Measurements from ENCODE around the gene CEACAM19.
"Not testable (repeated sequence)": the region's sequence is repeated elsewhere in the genome, so short reads cannot be mapped to it uniquely, and the experiment has no call there.

Gene CEACAM19

DNA sequence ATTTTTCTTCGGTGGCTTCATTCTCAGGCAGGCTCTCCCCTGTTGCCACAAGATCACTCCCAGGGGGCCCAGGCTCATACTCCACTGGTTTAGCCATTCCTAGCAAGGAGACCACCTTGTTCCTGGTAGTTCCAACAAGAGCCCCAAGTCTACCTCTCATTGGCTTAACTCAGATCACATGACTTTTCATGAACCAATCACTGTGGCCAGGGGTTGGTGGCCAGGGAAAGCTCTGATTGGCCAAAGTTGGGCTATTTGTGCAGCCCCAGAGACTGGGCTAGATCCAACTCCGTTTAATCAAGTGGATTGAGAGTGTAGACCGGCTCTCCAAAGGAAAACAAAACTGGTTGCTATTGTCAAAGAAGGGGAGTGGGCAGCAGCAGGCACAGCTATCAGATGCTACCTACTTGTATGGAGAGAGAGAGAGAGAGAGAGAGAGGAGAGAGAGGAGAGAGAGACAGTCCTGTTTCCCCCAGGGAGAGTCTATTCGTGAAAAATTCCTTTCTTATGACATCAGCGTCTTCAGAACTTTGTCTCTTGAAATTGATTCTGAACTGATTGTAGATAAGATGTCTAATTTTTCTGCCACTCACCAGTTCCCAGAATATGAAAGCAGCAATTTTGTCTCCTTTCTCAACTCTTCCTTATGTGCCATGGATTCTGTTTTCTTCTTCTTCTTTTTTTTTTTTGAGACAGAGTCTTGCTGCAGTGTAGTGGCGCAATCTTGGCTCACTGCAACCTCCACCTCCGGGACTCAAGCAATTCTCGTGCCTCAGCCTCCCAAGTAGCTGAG, 5.9 kb downstream of the CEACAM19 start:
- DNase-seq: no peak

DNA sequence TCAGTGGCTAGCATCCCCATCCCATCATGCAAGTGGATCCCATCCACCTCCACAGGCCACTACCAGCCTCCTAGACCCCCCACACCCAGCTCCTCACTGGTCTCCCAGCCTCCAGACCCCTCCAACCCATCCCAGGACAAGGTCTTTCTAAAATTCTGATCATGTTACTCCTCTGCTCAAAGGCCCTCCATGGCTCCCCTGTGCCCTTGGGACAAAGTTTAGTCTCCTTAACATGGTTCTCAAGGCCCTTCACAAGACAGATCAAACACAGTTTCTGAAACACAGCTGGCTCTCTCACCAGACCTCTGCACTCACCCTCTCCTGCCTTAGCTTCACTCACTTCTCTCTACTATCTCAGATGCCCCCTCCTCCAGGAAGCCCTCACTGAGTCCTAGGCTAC, 9.3 kb downstream of the CEACAM19 start:
- DNase-seq: no peak

DNA sequence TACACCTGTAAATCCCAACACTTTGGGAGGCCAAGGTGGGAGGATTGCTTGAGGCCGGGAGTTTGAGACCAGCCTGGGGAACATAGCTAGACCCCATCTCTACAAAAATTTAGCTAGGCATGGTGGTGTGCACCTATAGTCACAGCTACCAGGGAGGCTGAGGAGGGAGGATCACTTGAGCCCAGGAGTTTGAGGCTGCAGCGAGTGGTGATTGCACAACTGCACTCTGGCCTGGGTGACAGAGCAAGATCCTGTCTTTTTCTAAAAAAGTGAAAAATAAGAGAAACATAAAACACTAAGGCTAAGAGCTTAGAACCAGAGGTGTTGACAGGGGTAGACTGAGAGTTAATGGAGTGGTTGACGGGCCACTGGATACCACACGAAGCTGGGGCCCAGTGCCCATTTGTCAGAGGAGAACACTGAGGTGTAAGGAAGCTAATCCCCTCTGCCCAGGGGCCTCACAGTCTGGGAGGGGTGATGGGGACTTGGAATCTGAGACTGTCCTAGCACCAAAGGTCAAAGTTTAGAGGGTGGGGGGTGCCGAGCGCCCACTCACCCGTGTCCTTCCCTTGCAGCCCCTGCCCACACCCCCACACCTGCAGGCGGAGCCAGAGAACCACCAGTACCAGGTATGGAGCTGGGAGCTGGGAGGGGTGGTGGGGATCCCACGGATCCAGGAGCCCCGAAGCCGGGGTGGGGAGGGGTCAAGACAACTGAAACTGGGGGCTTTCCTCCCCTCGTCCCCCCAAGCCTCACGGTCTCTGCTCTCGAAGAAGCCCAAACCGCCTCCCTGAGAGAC, 10.9 kb downstream of the CEACAM19 start:
- no peak for DNase-seq

DNA sequence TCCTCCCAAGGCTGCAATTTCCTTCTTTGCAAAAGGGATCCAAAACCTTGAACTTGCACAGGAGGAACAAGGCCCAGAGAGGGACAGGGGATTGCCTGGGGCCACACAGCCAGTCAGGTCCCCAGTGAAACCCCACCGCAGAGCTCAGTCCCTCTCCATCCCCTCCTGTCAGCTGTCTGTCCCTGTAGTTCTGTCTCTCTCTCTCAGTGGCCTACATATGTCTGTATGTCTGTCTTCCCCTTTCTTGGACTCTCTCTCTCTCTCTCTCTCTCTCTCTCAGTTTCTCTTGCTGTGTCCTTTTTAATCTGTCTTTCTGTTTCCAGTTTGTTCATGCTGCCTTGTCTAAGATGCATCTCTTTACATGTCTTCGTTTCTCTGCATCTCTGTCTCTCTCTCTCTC, 11.5 kb downstream of the CEACAM19 start:
- no peak for DNase-seq

DNA sequence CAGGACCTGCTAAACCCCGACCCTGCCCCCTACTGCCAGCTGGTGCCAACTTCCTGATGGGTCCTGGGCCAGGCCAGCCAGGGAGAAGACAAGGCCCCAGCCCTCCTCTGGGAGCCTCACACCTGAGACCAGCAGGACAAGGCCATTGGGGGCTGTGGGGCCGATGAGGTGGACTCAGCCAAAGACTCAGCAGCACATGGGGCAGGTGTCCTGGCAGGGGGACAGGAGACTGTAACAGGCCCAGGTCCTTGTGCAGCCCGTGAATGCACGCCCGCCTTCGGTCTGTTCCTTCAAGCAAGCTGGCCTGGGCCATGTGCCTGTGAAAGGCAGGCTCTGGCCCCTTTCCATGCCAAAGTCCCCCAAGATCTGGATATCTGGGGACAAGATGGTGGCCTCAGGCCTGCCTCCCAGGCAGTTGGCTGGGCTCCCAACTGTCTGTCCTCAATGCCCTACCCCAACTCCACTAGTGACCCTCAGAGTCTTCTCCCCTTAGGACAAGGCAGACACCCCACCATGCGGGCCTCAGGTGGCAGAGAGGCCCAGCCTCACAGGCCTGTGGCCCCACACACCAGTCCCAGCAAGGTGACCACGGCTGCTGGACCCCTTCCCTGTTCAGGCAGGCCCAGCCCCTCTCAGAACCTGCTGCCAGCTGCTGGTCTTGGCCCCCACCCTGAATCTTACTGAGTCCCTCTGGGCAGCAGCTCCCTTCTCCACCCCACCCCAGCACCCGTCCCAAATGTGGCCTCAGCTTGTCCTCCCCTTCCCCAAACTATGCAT, 12.3 kb downstream of the CEACAM19 start:
- no peak for DNase-seq

DNA sequence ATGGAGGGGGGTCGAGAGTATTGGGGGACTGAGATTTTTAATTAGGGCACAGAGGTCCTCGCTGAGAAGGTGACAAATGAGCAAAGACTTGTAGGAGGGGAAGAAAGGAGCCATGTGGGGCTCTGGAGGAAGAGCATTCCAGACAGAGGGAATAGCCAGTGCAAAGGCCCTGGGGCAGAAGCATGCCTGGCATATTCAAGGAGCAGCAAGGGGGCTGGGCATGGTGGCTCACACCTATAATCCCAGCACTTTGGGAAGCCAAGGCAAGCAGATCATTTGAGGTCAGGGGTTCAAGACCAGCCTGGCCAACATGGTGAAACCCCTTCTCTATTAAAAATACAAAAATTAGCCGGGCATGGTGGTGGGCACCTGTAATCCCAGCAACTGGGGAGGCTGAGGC, 13.1 kb downstream of the CEACAM19 start:
- not testable (repeated sequence) for DNase-seq

DNA sequence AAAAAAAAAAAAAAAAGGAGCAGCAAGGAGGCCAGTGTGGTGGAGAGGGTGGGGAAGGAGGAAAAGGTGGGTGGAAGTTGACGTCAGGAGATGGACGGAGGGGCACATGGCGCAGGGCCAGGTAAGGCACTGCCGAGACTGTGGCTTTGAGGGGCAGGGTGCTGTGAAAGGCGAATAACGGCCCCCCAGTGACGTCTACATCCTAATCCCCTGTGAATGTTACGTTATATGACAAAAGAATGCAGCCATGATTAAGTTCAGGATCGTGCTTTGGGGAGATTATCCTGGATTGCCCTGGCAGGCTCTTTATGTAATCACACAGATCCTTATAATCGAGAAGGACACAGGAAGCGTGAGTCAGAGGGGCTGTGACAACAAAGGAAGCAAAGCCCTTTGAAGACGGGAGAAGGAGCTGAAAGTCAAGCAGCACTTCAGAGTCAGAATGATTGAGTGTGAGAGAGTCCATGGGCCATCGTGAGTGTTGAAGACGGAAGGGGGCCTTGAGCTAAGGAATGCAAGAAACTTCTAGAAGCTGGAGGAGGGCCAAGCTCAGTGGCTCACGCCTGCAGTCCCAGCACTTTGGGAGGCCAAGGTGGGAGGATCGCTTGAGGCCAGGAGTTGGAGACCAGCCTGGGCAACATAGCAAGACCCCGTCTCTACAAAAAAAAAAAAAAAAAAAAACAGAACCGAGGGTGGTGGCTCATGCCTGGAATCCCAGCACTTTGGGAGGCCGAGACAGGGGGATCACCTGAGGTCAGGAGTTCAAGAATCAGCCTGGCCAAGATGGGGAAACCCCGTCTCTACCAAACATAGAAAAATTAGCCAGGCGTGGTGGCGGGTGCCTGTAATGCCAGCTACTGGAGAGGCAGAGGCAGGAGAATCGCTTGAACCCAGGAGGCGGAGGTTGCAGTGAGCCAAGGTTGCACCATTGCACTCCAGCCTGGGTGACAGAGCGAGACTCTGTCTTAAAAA, 13.9 kb downstream of the CEACAM19 start:
- no peak for DNase-seq

DNA sequence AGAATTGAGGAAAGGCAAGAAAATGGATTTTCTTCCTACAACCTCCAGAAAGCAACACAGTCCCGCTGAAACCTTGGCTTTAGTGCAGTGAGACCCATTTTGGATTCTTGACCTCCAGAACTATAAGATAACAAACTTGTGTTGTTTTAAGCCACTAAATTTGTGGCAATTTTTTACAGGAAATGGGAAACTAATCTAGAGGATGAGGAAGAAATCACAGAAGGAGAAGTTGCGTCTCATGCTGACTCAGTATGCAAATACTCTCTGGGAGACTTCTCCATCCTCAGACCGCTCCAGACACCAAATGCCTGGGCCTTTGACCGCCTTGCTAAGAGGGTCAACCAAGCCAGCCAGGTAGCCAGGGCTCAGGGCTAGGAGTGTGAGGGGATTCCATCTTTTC, 14.6 kb downstream of the CEACAM19 start:
- DNase-seq: no peak

DNA sequence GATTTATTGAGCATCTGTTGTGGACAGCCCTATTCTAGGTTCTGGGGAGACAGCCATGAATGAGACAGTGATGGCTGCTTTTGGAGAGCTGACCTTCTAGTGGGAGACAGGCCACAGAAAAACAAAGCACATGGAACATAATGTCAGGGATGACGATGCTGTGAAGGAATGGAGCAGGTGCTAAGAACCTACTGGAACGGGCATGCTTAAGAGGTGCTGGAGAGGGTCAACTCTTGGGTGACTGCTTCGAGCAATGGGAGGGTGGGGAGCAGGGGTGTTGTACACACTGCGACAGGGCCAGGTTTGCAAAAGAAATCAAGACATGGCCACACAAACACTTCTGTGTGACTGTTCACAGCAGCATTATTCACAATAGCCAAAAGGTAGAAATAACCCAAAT, 15.6 kb downstream of the CEACAM19 start:
- no peak for DNase-seq

DNA sequence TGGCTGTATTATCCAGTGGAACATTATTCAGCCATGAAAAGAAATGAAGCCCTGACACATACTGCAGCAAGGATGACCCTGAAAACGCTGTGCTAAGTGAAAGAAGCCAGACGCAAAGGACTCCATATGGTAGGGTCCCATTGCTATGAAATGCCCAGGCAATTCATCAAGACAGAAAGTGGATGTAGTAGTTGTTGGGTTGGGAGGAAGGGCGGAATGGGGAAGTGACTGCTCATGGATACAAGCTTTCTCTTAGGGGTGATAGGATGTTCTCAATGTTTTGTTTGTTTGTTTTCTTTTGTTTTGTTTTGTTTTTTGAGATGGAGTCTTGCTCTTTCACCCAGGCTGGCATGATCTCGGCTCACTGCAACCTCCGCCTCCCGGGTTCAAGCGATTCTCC, 16.6 kb downstream of the CEACAM19 start:
- no peak for DNase-seq

DNA sequence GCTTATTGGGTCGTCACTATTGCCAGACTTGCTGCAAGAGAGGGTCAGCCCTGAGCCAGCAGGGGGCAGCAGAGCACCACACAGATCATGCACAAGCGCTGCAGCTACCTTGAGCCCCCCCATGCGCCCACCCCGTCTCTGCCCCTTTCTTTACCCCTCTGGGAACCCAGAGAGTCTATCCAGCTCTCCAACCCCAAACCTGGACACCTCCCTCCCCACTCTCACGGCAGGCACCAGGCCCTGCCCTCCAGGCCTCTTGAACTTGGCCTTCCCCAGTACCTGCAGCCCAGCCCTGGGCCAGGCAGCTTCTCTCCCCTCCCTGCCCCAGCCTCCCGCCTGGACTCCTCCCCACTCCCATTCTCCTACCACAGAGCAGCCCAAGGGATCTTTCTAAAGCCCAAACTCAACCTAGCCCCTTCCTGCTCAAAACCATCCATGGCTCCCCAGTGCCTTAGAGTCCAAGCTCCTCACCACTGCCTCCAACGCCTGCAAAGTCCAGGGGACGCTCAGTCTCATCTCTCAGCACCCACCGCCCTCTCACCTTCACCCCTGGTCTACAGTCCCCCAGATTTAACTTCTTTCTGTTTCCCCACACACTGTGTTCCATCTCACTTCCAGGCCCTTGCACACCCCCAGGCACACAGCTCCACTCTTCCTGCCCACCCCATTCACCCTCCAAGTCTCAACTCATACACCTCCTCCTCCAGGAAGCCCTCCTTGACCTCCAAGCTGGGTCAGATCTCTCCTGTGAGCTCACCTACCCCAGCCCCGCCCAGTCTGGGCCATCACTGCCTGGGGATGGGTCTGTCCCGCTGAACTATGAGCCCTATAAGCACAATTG, 18.2 kb downstream of the CEACAM19 start:
- peak; percentile 30 for DNase-seq

DNA sequence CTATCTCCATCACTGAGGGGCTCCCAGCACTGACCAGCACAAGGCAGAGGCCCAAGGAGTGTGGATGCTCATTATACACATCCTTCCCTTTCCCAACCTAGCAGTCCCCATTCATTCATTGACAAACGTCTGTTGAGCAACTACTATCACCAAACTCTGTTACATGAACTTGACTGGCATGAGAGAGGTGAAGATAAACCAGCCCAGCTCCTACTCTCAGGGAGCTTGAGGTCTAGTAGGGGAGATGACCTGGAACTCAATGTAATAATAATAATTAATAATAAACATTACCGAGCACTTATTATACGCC, 18.8 kb downstream of the CEACAM19 start:
- DNase-seq: no peak

DNA sequence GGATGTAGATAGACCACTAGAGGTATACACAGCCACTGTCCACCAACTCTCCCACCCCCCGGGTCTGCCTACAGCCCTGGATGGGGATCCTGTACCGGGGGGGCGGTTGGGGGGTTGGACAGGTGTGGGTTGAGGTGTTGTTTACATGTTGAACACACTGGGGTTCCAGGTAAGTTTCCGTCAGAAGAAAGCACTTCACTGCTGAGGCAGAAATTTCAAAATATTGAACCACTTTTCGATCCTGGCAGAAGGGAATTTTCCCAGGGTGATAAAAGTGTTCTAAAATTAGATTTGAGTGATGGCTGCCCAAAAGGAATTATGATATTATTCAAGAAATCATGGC, 21.1 kb downstream of the CEACAM19 start:
- no peak for DNase-seq

DNA sequence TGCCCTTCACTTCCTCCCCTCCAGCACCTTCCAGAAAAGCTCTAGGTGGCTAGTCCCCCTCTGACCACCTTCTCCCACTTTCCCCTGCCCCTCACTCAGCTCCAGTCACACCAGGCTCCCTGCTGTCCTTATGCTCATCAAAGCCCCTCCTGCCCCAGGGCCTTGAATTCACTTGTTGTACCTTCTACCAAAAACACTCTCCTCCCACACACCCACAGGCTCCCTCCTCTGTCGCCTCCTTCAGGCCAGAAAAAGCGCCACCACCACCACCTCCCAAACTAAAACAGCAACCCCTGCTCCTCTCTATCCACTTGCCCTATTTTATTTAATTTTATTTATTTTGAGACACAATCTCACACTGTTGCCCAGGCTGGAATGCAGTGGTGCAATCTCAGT, 22.9 kb downstream of the CEACAM19 start:
- DNase-seq: no peak

DNA sequence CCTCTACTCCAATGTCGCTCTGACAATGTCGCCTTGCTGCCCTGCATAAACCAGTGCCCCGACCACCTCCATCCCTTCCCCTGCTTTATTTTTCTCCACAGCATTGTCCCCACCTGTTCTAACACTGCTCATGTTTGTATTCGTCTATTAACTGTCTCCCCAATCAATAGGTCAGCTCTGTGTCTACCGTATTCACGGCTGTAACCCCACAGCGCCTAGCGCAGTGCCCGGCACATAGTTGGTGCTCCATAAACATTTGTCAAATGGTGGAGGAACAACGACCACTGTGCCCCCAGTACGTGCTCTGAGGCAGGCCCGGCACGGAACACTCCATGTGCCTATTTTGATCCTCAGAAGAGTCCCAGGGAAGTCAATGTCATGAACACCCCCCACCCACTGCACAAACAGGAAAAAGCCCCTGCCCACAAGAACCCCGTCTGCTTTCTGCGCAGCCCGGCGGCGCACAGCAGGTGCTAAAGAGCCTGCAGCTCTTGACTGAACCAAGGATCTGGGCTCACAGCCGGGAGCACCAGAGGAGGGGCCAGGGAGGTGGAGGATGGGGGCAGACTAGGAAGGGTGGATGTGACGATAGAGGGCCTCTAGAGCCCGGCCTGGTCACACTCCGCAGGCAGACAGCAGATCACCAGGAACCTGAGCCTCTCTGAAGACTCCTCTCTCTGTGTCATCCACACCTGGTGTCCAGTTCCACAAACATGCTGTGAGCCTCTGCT, 25.8 kb downstream of the CEACAM19 start:
- no peak for DNase-seq

DNA sequence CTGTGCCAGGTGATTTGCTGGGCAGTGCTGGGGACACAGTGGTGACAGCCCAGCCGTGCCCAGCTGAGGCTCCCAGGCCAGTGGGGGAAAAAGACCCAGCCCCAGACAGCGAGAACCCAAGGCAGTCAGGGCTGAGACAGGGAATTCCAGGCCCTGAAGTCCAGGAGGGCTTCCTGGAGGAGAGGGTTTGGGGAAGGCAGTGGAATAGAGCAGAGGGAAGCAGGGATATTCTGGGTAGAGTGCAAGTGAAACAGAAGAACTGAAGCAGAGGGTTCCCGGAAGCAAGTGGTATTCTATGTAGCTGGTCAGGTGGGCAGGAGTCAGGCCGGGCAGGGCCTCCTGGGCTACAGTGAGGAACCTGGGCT, 26.4 kb downstream of the CEACAM19 start:
- DNase-seq: no peak

DNA sequence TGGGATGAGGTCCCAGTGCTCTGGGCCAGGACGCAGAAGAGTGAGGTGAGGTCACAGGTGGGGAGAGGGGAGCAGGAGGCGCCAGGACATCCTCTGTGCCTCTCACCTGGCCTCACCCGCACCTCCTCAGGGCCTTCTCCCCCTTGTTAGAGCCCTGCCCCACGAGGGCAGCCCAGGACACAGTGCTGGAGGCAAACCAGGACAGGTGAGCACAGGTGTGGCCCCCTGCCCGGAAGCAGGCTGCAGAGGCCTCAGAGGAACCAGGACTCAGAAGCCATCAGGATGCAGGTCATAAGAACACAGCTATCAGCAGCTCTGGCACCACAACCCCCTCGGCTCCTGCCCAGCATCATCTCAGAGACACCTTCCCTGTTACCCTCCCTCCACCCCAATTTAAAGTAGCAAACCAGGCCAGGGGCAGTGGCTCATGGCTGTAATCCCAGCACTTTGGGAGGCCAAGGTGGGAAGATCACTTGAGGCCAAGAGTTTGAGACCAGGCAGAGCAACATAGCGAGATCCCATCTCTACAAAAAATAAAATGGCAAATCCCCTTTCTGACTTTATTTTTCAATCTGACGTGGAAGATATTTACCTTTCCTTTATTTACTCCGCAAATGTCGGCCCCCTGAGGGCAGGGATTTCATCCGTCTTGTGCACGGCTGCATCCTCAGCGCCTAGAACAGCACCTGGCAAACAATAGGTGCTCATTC, 27.4 kb downstream of the CEACAM19 start, which contains the start of gene CEACAM16:
Gene CEACAM16, plus strand, starts transcription at position 660 of the 710 bp plus-strand sequence. CDS start 2,306 bp downstream, outside the sequence.
- no peak for DNase-seq

DNA sequence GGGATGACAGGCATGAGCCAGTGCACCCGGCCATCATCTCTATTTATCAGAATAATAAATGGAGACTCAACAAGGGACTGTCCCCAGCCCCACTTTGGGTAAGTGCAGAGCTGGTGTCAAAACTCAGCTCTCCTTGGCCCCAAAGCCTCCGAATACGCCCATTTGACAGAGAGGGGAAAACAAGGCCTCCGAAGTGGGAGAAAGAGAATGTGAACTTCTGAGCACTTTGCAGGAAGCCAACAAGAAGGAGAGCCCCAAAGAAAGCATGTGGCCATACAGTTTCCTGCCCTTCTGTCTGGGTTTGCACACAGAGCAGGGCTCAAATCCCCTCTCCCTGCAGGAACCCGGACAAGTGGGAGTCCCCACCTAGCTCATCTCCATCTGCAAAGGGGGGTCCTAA, 29.3 kb downstream of the CEACAM19 start:
- DNase-seq: no peak

DNA sequence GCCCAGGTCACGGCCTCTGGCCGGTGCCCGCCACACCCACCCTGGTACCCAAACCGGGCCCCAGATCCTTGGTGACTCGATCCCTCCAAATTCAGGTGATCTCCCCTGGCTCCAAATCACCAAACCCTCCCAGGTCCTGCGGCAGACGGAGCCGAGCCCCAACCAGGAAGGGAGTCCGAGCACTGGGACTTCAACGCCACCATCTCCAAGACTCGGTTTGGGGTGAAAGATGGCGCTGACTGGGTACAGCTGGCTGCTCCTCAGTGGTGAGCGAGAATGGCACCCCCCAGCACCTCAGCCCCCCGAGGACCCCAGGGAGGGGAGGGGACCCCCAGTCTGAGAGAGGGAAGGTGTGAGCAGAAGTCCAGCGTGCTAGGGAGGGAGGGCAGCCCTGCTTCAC, 29.9 kb downstream of the CEACAM19 start:
- no peak for DNase-seq

DNA sequence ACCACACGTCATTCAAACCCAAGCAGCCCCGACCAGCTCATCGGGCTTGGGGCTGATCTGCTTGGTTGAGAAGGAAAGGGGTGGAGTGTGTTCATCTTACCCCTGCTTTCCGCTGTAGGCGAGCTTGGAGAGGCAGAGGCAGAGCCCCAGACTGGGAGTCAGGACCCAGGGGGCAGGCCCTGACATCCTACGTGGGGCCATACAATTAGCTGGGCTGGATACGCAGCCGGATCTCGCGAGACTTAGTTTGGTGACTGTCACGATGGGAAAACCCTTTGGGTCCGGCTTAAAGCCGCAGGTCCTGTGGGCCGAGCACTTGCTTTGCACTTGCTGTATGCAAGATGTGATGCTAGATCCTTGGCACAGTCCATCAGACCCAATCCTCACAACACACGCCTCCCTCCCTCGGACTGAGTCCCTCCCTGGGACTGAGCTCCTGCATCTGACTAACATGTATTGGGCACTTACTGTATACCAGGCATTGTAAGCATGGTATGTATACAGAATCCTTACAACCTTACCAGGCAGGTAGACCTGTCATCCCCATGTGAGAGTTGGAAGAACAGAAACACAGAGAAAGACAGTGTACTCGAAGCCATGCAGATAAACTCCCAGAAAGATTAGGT, 31.4 kb downstream of the CEACAM19 start:
- DNase-seq: no peak

Data from NCI-H1105 (cell line).